Esophagus muscularis mucosa (tissue), 4 donors: ENCODE data around the gene NSMCE3. TPM values are rescaled to one million over a fixed set of nuclear protein-coding genes. Genes with fewer than 3 reads are reported as not detected.

Experiments used
- DNase-seq: peaks from one replicate; pipeline ENCODE4 v3.0.0-alpha.2; 2017; ENCODE audit errors: extremely low spot score
- H3K27ac ChIP-seq, 4 donors: fragments of 200-600 bp; sonication (generic); replicated peaks in 1 of 4; 1 replicate in 3 of 4; 2 replicates in 1 of 4; pipeline ENCODE4 v1.5.1; 2016 to 2019; ENCODE audit warnings: mild to moderate bottlenecking in 1 of 4
- H3K27me3 ChIP-seq, 4 donors: fragments of 200-600 bp; sonication (generic); one replicate each; pipeline versions ENCODE4 v1.5.1 to v1.6.0; 2016 to 2019
- H3K36me3 ChIP-seq, 4 donors: fragments of 200-600 bp; sonication (generic); one replicate each; pipeline ENCODE4 v1.5.1; 2016 to 2019
- H3K4me1 ChIP-seq, 4 donors: fragments of 200-600 bp; sonication (generic); one replicate each; pipeline ENCODE4 v1.5.1; 2016 to 2019
- H3K4me3 ChIP-seq, 4 donors: fragments of 200-600 bp; sonication (generic); 1 replicate in 2 of 4; 2 replicates in 2 of 4; pipeline ENCODE4 v1.5.1; 2016 to 2019; ENCODE audit warnings: mild to moderate bottlenecking in 4 of 4, moderate library complexity in 1 of 4
- H3K9me3 ChIP-seq, 4 donors: fragments of 200-600 bp; sonication (generic); 1 replicate in 3 of 4; 2 replicates in 1 of 4; pipeline ENCODE4 v1.5.1; 2016 to 2019
- CTCF ChIP-seq, 3 experiments: fragments of 200-600 bp in 2 of 3; fragments of 450-650 bp in 1 of 3; sonication (generic) in 2 of 3; IDR thresholded peaks; one replicate each; pipeline ENCODE4 v1.5.1; 2017 to 2019; ENCODE audit warnings: antibody characterized with exemption in 3 of 3, mild to moderate bottlenecking in 2 of 3, moderate library complexity in 1 of 3
- EP300 ChIP-seq: sonication (generic); formaldehyde crosslinking; IDR thresholded peaks from one replicate; pipeline ENCODE4 v1.6.1; 2017; ENCODE audit warnings: antibody characterized with exemption
- POLR2A ChIP-seq: fragments of 450-650 bp; IDR thresholded peaks from one replicate; pipeline ENCODE4 v1.6.1; 2017; ENCODE audit warnings: antibody characterized with exemption, moderate library complexity, mild to moderate bottlenecking, low read depth
- POLR2AphosphoS5 ChIP-seq, 2 donors: sonication (generic); formaldehyde crosslinking; IDR thresholded peaks; one replicate each; pipeline ENCODE4 v1.6.1; 2017; ENCODE audit warnings: antibody characterized with exemption in 2 of 2
- WGBS: methylation state at CpG from one replicate; pipeline ENCODE4 v1.1.5; 2018; 5-methylcytosine and 5-hydroxymethylcytosine counted together
- intact Hi-C: fragments of 100-400 bp; cut with DNase I; formaldehyde crosslinking; loops from one replicate; pipeline ENCODE4 v1.15.1; 2023
- total RNA-seq, 4 donors: library from RNA; depleted of rRNA; stranded (reverse); fragments of >200 nt; gene quantifications; one replicate each; pipeline versions ENCODE4 v1.1.0 to v1.2.1, GENCODE V29; 2016

Gene NSMCE3
- total RNA-seq, 4 donors from 2014 or later: 8.3 to 18.4 (median 15.7) TPM

GRCh38 chr15:29294732-29295325 is 25.2 kb upstream of the NSMCE3 start:
- WGBS: 31% methylated on average over 7 of the region's 7 CpGs
- intact Hi-C loops: no loop called here

GRCh38 chr15:29291067-29291845 is 21.6 kb upstream of the NSMCE3 start:
- peaks cover 0 to 11% (median 5%) of the 10 kb centered on the region in 4 donors for H3K4me1 ChIP-seq
- WGBS: 77% methylated on average over 5 of the region's 5 CpGs
- H3K27me3 ChIP-seq: no peaks in the 10 kb centered on the region
- TF ChIP-seq POLR2AphosphoS5 (IDR thresholded peaks at IDR 0.05) (no peak), EP300 (no peak), POLR2A (no peak)
- no peak overlapping the region for H3K27ac ChIP-seq
- intact Hi-C loops: no loop called here
- DNase-seq: peak; percentile 70
- H3K9me3 ChIP-seq: no peaks in the 10 kb centered on the region
- H3K36me3 ChIP-seq: no peaks in the 10 kb centered on the region
- H3K4me3 ChIP-seq: no peak overlapping the region

More at GRCh38 chr15:29294732-29295325, 25.2 kb upstream of the NSMCE3 start:
- peaks cover 0 to 11% (median 5%) of the 10 kb centered on the region in 4 donors for H3K4me1 ChIP-seq
- no peaks in the 10 kb centered on the region for H3K36me3 ChIP-seq
- DNase-seq: peak; percentile 87
- no peaks in the 10 kb centered on the region for H3K9me3 ChIP-seq
- H3K27me3 ChIP-seq: no peaks in the 10 kb centered on the region
- H3K27ac ChIP-seq: no peak overlapping the region
- no peak overlapping the region for H3K4me3 ChIP-seq
- no peak for TF ChIP-seq EP300
- TF ChIP-seq POLR2A: no peak
- no peak for TF ChIP-seq POLR2AphosphoS5 (IDR thresholded peaks at IDR 0.05)
- TF ChIP-seq CTCF (IDR thresholded peaks at IDR 0.05): no peak

GRCh38 chr15:29289173-29289572 is 19.6 kb upstream of the NSMCE3 start:
- no peaks in the 10 kb centered on the region for H3K36me3 ChIP-seq
- DNase-seq: peak; percentile 34
- no peak overlapping the region for H3K4me3 ChIP-seq
- WGBS: 90% methylated on average over 3 of the region's 3 CpGs
- TF ChIP-seq CTCF (IDR thresholded peaks at IDR 0.05) (no peak), EP300 (no peak), POLR2A (no peak), POLR2AphosphoS5 (IDR thresholded peaks at IDR 0.05) (no peak)
- peaks cover 0 to 4% (median 2%) of the 10 kb centered on the region in 4 donors for H3K4me1 ChIP-seq
- no peaks in the 10 kb centered on the region for H3K9me3 ChIP-seq
- intact Hi-C loops: no loop called here
- H3K27me3 ChIP-seq: no peaks in the 10 kb centered on the region
- H3K27ac ChIP-seq: no peak overlapping the region

- DNase-seq: no peak
- Histone ChIP-seq H3K4me3 (no peak overlapping the region), H3K27ac (no peak overlapping the region), H3K9me3 (no peaks in the 10 kb centered on the region), H3K4me1 (no peaks in the 10 kb centered on the region), H3K27me3 (peaks cover 0 to 11% (median 0%) of the 10 kb centered on the region in 4 donors), H3K36me3 (no peaks in the 10 kb centered on the region)
- intact Hi-C loops: no loop called here
- TF ChIP-seq POLR2A: no peak
- TF ChIP-seq POLR2AphosphoS5 (IDR thresholded peaks at IDR 0.05): no peak
- TF ChIP-seq EP300: no peak
- TF ChIP-seq CTCF (IDR thresholded peaks at IDR 0.05): no peak
Observed at GRCh38 chr15:29285386-29285785, 15.8 kb upstream of the NSMCE3 start.

- TF ChIP-seq POLR2A (no peak), POLR2AphosphoS5 (IDR thresholded peaks at IDR 0.05) (no peak), CTCF (IDR thresholded peaks at IDR 0.05) (no peak), EP300 (no peak)
- 45% methylated on average over 1 of the region's 1 CpG for WGBS
- Histone ChIP-seq H3K9me3 (no peaks in the 10 kb centered on the region), H3K36me3 (no peaks in the 10 kb centered on the region), H3K4me1 (no peaks in the 10 kb centered on the region), H3K4me3 (no peak overlapping the region), H3K27me3 (peaks cover 0 to 11% (median 0%) of the 10 kb centered on the region in 4 donors), H3K27ac (no peak overlapping the region)
- intact Hi-C loops: no loop called here
- peak; percentile 66 for DNase-seq
Observed at GRCh38 chr15:29283381-29283780, 13.8 kb upstream of the NSMCE3 start.
